ENCODE data around the gene STK39.

GRCh38 chr2:168064011-168064998 is 183.1 kb downstream of the STK39 start:
- no peak for TF ChIP-seq CTCF (conservative IDR thresholded peaks at IDR 0.05; ENCODE audit: low read depth, low read length)
- TF ChIP-seq EZH2 (IDR thresholded peaks at IDR 0.05; ENCODE audit: borderline replicate concordance, low read depth, low read length, poor library complexity, severe bottlenecking) = no peak

Data from A673 (cell line).